Liver (tissue), 9 donors: ENCODE data around the gene UCN3. TPM values are rescaled to one million over a fixed set of nuclear protein-coding genes. Genes with fewer than 3 reads are reported as not detected.

ENCODE experiments used
- DNase-seq: peaks from one replicate; pipeline ENCODE4 v3.0.0-alpha.2; 2017; ENCODE audit warnings: low spot score
- H3K27ac ChIP-seq, 2 donors: one replicate each; pipeline ENCODE4 v1.7.0; 2013; ENCODE audit warnings: inconsistent platforms in 2 of 2, low read length in 2 of 2, control low read depth in 1 of 2, low read depth in 1 of 2, mild to moderate bottlenecking in 1 of 2
- H3K27me3 ChIP-seq, 4 donors: one replicate each; pipeline versions ENCODE4 v1.6.1 to v1.7.0; 2013; ENCODE audit warnings: low read length in 3 of 4, inconsistent platforms in 1 of 4, mild to moderate bottlenecking in 1 of 4, moderate library complexity in 1 of 4; ENCODE audit not compliant: control insufficient read depth in 4 of 4, insufficient read depth in 4 of 4
- H3K36me3 ChIP-seq, 4 donors: one replicate each; pipeline versions ENCODE4 v1.6.1 to v1.7.0; 2013; ENCODE audit warnings: low read length in 3 of 4, mild to moderate bottlenecking in 3 of 4, low read depth in 1 of 4, moderate library complexity in 1 of 4; ENCODE audit not compliant: control insufficient read depth in 4 of 4, insufficient read depth in 3 of 4
- H3K4me1 ChIP-seq, 4 donors: one replicate each; pipeline versions ENCODE4 v1.6.1 to v1.7.0; 2013; ENCODE audit warnings: low read length in 3 of 4, mild to moderate bottlenecking in 3 of 4, moderate library complexity in 1 of 4; ENCODE audit not compliant: control insufficient read depth in 4 of 4, insufficient read depth in 4 of 4
- H3K4me3 ChIP-seq, 3 donors: one replicate each; pipeline versions ENCODE4 v1.6.1 to v1.7.0; 2013; ENCODE audit warnings: low read length in 3 of 3, control low read depth in 1 of 3, low read depth in 1 of 3, mild to moderate bottlenecking in 1 of 3
- H3K9ac ChIP-seq, 2 donors: one replicate each; pipeline ENCODE4 v1.7.0; 2013; ENCODE audit warnings: low read length in 2 of 2, mild to moderate bottlenecking in 2 of 2, moderate library complexity in 2 of 2, control low read depth in 1 of 2, low read depth in 1 of 2
- H3K9me3 ChIP-seq, 4 donors: one replicate each; pipeline versions ENCODE4 v1.6.1 to v1.7.0; 2013; ENCODE audit warnings: low read length in 3 of 4; ENCODE audit not compliant: control insufficient read depth in 4 of 4
- EGR1 ChIP-seq, 2 donors: IDR thresholded peaks; 2 replicates each; pipeline ENCODE4 v1.6.1; 2016 to 2018; ENCODE audit warnings: antibody characterized with exemption in 2 of 2, low read depth in 2 of 2
- FOXA1 ChIP-seq: IDR thresholded peaks from 2 replicates; pipeline ENCODE4 v1.6.1; 2016; ENCODE audit warnings: antibody characterized with exemption
- FOXA2 ChIP-seq: IDR thresholded peaks from 2 replicates; pipeline ENCODE4 v1.6.1; 2016; ENCODE audit warnings: antibody characterized with exemption
- GABPA ChIP-seq, 2 donors: IDR thresholded peaks in 1 of 2; conservative IDR thresholded peaks in 1 of 2; 2 replicates each; pipeline ENCODE4 v1.6.1; 2016; ENCODE audit warnings: antibody characterized with exemption in 2 of 2, mild to moderate bottlenecking in 1 of 2, moderate library complexity in 1 of 2
- HNF4A ChIP-seq, 2 donors: conservative IDR thresholded peaks; 2 replicates each; pipeline ENCODE4 v1.6.1; 2016; ENCODE audit warnings: antibody characterized with exemption in 2 of 2, mild to moderate bottlenecking in 2 of 2
- HNF4G ChIP-seq: IDR thresholded peaks from 2 replicates; pipeline ENCODE4 v1.6.1; 2016; ENCODE audit warnings: antibody characterized with exemption
- JUND ChIP-seq, 2 donors: IDR thresholded peaks; 2 replicates each; pipeline ENCODE4 v1.6.1; 2016; ENCODE audit warnings: antibody characterized with exemption in 2 of 2
- NR2F2 ChIP-seq: IDR thresholded peaks from 2 replicates; pipeline ENCODE4 v1.6.1; 2016; ENCODE audit warnings: antibody characterized with exemption
- RAD21 ChIP-seq, 2 donors: IDR thresholded peaks; 2 replicates each; pipeline ENCODE4 v1.6.1; 2016; ENCODE audit warnings: antibody characterized with exemption in 2 of 2, mild to moderate bottlenecking in 2 of 2
- RXRA ChIP-seq, 2 donors: IDR thresholded peaks; 2 replicates each; pipeline ENCODE4 v1.6.1; 2017 to 2018; ENCODE audit warnings: antibody characterized with exemption in 2 of 2, mild to moderate bottlenecking in 1 of 2
- SP1 ChIP-seq: IDR thresholded peaks from 2 replicates; pipeline ENCODE4 v1.6.1; 2018; ENCODE audit warnings: antibody characterized with exemption, mild to moderate bottlenecking
- TAF1 ChIP-seq: conservative IDR thresholded peaks from 2 replicates; pipeline ENCODE4 v1.6.1; 2016; ENCODE audit warnings: antibody characterized with exemption, mild to moderate bottlenecking
- YY1 ChIP-seq: IDR thresholded peaks from 2 replicates; pipeline ENCODE4 v1.6.1; 2016; ENCODE audit warnings: antibody characterized with exemption, mild to moderate bottlenecking
- WGBS: extraction: QIAGEN DNeasy Blood & Tissue Kit; methylation state at CpG from one replicate; pipeline ENCODE4 v1.1.7; 2013; 5-methylcytosine and 5-hydroxymethylcytosine counted together
- polyA plus RNA-seq, 2 donors: library from polyadenylated mRNA; stranded (reverse) in 1 of 2; unstranded in 1 of 2; fragments of 200-250 nt in 1 of 2; fragments of >200 nt in 1 of 2; fragmentation: Nextera tagmentation in 1 of 2; extraction: Ambion mirVana in 1 of 2; gene quantifications; one replicate each; pipeline versions ENCODE4 v1.2.1 to v1.2.3, GENCODE V29; 2013 to 2015
- total RNA-seq, 2 donors: library from RNA; depleted of rRNA; stranded (reverse); fragments of >200 nt; gene quantifications; one replicate each; pipeline ENCODE4 v1.2.3, GENCODE V29; 2014
- TF ChIP-seq, protein P1 (sequence below): IDR thresholded peaks from 2 replicates; pipeline ENCODE4 v1.6.1; 2016; ENCODE audit warnings: antibody characterized with exemption
- TF ChIP-seq, protein P2 (sequence below): fragments of 150-350 bp; IDR thresholded peaks from 2 replicates; pipeline ENCODE4 v1.5.1; 2017; ENCODE audit warnings: improper control_type of control experiment, low read depth, low read length; ENCODE audit not compliant: missing input control
- TF ChIP-seq, protein P3 (sequence below): IDR thresholded peaks from 2 replicates; pipeline ENCODE4 v1.6.1; 2016; ENCODE audit warnings: antibody characterized with exemption, mild to moderate bottlenecking
- TF ChIP-seq, protein P4 (sequence below): IDR thresholded peaks from 2 replicates; pipeline ENCODE4 v1.6.1; 2016; ENCODE audit warnings: antibody characterized with exemption
- donor health status: healthy.
- donor health status: healthy.
- donor health status: healthy.
- donor health status: healthy.
- donor health status: healthy.

UCN3 gene
- total and polyA plus RNA-seq, 4 donors = 0.23 TPM; not detected in 3

DNA sequence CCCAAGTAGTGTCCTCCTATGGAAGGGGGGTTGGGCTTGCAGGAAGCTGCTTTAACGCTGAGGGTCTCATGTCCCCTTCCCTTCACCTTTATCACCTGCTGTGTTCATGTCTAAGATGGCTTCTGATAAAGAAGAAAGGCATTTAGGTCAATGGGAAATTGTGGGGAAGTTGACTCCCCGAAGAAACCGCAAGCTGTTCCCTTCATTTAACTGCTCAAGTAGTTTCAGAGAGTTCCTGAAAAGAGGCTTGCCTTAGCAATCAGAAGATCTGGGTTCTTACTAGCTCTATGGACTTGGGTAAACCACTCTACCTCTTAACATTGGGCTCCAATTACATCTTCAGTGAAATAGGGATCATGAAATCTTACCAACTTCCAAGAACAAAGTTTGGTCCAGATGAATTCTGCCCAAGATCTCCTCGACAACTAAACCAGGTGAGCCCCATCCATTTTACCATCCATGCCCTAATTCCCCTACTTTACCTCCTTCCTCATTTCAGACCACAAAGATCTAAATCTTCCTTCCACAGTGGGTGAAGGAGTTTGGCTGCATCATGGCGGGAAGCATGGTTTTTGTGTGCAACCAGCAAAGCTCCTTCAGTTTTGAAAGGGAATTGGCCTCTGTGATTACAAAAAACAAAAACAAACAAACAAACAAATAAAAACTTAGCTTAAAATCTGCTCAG, 30.4 kb upstream of the UCN3 start:
- H3K4me3 ChIP-seq = no peak overlapping the region
- 77% methylated on average over 5 of the region's 5 CpGs for WGBS
- no peak for DNase-seq
- H3K27me3 ChIP-seq = no peaks in the 10 kb centered on the region
- H3K9ac ChIP-seq = no peak overlapping the region
- no peaks in the 10 kb centered on the region for H3K36me3 ChIP-seq
- no peaks in the 10 kb centered on the region for H3K9me3 ChIP-seq
- no peak overlapping the region for H3K27ac ChIP-seq
- TF ChIP-seq SP1 (no peak), YY1 (no peak), RXRA (IDR thresholded peaks at IDR 0.05) (no peak), TAF1 (no peak), HNF4G (no peak), EGR1 (IDR thresholded peaks at IDR 0.05; ENCODE audit: low read depth in 2 of 2) (no peak), HNF4A (conservative IDR thresholded peaks at IDR 0.05) (no peak), GABPA (IDR thresholded peaks at IDR 0.05 in 1 of 2, conservative IDR thresholded peaks at IDR 0.05 in 1 of 2) (no peak), FOXA2 (no peak), FOXA1 (no peak)
- TF ChIP-seq, protein P1, sequence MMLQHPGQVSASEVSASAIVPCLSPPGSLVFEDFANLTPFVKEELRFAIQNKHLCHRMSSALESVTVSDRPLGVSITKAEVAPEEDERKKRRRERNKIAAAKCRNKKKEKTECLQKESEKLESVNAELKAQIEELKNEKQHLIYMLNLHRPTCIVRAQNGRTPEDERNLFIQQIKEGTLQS = no peak
- TF ChIP-seq, protein P2, sequence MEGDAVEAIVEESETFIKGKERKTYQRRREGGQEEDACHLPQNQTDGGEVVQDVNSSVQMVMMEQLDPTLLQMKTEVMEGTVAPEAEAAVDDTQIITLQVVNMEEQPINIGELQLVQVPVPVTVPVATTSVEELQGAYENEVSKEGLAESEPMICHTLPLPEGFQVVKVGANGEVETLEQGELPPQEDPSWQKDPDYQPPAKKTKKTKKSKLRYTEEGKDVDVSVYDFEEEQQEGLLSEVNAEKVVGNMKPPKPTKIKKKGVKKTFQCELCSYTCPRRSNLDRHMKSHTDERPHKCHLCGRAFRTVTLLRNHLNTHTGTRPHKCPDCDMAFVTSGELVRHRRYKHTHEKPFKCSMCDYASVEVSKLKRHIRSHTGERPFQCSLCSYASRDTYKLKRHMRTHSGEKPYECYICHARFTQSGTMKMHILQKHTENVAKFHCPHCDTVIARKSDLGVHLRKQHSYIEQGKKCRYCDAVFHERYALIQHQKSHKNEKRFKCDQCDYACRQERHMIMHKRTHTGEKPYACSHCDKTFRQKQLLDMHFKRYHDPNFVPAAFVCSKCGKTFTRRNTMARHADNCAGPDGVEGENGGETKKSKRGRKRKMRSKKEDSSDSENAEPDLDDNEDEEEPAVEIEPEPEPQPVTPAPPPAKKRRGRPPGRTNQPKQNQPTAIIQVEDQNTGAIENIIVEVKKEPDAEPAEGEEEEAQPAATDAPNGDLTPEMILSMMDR = no peak
- TF ChIP-seq, protein P3, sequence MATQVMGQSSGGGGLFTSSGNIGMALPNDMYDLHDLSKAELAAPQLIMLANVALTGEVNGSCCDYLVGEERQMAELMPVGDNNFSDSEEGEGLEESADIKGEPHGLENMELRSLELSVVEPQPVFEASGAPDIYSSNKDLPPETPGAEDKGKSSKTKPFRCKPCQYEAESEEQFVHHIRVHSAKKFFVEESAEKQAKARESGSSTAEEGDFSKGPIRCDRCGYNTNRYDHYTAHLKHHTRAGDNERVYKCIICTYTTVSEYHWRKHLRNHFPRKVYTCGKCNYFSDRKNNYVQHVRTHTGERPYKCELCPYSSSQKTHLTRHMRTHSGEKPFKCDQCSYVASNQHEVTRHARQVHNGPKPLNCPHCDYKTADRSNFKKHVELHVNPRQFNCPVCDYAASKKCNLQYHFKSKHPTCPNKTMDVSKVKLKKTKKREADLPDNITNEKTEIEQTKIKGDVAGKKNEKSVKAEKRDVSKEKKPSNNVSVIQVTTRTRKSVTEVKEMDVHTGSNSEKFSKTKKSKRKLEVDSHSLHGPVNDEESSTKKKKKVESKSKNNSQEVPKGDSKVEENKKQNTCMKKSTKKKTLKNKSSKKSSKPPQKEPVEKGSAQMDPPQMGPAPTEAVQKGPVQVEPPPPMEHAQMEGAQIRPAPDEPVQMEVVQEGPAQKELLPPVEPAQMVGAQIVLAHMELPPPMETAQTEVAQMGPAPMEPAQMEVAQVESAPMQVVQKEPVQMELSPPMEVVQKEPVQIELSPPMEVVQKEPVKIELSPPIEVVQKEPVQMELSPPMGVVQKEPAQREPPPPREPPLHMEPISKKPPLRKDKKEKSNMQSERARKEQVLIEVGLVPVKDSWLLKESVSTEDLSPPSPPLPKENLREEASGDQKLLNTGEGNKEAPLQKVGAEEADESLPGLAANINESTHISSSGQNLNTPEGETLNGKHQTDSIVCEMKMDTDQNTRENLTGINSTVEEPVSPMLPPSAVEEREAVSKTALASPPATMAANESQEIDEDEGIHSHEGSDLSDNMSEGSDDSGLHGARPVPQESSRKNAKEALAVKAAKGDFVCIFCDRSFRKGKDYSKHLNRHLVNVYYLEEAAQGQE = no peak
- TF ChIP-seq, protein P4, sequence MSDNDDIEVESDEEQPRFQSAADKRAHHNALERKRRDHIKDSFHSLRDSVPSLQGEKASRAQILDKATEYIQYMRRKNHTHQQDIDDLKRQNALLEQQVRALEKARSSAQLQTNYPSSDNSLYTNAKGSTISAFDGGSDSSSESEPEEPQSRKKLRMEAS = no peak
- H3K4me1 ChIP-seq = no peaks in the 10 kb centered on the region

DNA sequence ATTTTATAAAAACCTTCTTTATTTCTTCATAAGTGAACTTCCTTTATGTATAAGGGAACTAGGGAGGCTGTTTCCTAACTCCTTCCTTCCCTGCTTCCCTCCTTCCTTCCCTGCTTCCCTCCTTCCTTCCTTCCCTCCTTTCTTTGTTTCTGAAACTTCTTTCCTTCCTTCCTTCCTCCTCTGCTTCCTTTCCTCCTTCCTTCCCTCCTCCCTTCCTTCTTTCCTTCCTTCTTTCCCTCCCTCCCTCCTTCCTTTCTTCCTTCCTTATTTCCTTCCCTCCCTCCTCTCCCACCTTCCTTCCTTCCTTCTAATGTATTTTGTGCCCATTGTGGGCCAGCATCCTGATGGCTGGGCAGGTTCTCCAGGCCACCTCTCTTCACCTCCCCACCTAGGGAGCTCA, 26.8 kb upstream of the UCN3 start:
- no peaks in the 10 kb centered on the region for H3K4me1 ChIP-seq
- H3K4me3 ChIP-seq = no peak overlapping the region
- no peak overlapping the region for H3K27ac ChIP-seq
- H3K36me3 ChIP-seq = no peaks in the 10 kb centered on the region
- no peak overlapping the region for H3K9ac ChIP-seq
- no peak for DNase-seq
- H3K9me3 ChIP-seq = no peaks in the 10 kb centered on the region
- no peaks in the 10 kb centered on the region for H3K27me3 ChIP-seq
- TF ChIP-seq GABPA (IDR thresholded peaks at IDR 0.05 in 1 of 2, conservative IDR thresholded peaks at IDR 0.05 in 1 of 2) = no peak
- TF ChIP-seq, protein P4 = no peak
- TF ChIP-seq RAD21 (IDR thresholded peaks at IDR 0.05) = no peak
- no peak for TF ChIP-seq SP1
- TF ChIP-seq HNF4A (conservative IDR thresholded peaks at IDR 0.05) = no peak
- TF ChIP-seq JUND (IDR thresholded peaks at IDR 0.05) = no peak
- TF ChIP-seq YY1 = no peak
- no peak for TF ChIP-seq NR2F2
- TF ChIP-seq, protein P2 = no peak
- no peak for TF ChIP-seq HNF4G
- TF ChIP-seq, protein P3 = no peak
- TF ChIP-seq, protein P1 = no peak
- no peak for TF ChIP-seq FOXA2
